Uterine smooth muscle cell (primary cell): Measurements from ENCODE around the gene TRIL. TPM values are rescaled to one million over a fixed set of nuclear protein-coding genes. Genes with fewer than 3 reads are reported as not detected.

Source experiments
- total RNA-seq: library from RNA; depleted of rRNA; stranded (reverse); fragments of >200 nt; gene quantifications from 2 replicates; pipeline ENCODE4 v1.2.3, GENCODE V29; 2014

Gene TRIL, protein sequence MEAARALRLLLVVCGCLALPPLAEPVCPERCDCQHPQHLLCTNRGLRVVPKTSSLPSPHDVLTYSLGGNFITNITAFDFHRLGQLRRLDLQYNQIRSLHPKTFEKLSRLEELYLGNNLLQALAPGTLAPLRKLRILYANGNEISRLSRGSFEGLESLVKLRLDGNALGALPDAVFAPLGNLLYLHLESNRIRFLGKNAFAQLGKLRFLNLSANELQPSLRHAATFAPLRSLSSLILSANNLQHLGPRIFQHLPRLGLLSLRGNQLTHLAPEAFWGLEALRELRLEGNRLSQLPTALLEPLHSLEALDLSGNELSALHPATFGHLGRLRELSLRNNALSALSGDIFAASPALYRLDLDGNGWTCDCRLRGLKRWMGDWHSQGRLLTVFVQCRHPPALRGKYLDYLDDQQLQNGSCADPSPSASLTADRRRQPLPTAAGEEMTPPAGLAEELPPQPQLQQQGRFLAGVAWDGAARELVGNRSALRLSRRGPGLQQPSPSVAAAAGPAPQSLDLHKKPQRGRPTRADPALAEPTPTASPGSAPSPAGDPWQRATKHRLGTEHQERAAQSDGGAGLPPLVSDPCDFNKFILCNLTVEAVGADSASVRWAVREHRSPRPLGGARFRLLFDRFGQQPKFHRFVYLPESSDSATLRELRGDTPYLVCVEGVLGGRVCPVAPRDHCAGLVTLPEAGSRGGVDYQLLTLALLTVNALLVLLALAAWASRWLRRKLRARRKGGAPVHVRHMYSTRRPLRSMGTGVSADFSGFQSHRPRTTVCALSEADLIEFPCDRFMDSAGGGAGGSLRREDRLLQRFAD
- 0.25 and 0.33 TPM in 2 replicates for total RNA-seq

GRCh38 chr7:28958235-28958979 lies at the start of gene TRIL:
Gene TRIL (minus strand): TSS chr7:28958330. CDS start chr7:28958046, 284 bp downstream.

Other genes with a start within 250 kb of the TRIL start
- gene CPVL, start 188.2 kb upstream of the TRIL start, total RNA-seq, result 1.1 and 1.4 TPM in 2 replicates
- gene CHN2, start 236.4 kb upstream of the TRIL start, total RNA-seq, result 0.44 and 0.87 TPM in 2 replicates